Esophagus squamous epithelium (tissue), 5 donors: ENCODE results near the gene ZDHHC14. TPM values are rescaled to one million over a fixed set of nuclear protein-coding genes. Genes with fewer than 3 reads are reported as not detected.

ENCODE experiments used
- DNase-seq: peaks from one replicate; lab custom pipeline; 2025; lab: John Stamatoyannopoulos, UW
- H3K27ac ChIP-seq, 4 donors: fragments of 200-600 bp; sonication (generic); one replicate each; pipeline ENCODE4 v1.5.1; 2016 to 2019; ENCODE audit warnings: mild to moderate bottlenecking in 1 of 4
- H3K27me3 ChIP-seq, 4 donors: fragments of 200-600 bp; sonication (generic); 1 replicate in 3 of 4; 2 replicates in 1 of 4; pipeline versions ENCODE4 v1.5.1 to v1.6.0; 2017 to 2021; ENCODE audit warnings: antibody characterized with exemption in 1 of 4
- H3K36me3 ChIP-seq, 3 donors: fragments of 200-600 bp; sonication (generic); one replicate each; pipeline ENCODE4 v1.5.1; 2016 to 2019
- H3K4me1 ChIP-seq, 3 donors: fragments of 200-600 bp; sonication (generic); one replicate each; pipeline ENCODE4 v1.5.1; 2017 to 2019
- H3K4me3 ChIP-seq, 4 donors: fragments of 200-600 bp; sonication (generic); 1 replicate in 3 of 4; 2 replicates in 1 of 4; pipeline ENCODE4 v1.5.1; 2016 to 2019; ENCODE audit warnings: mild to moderate bottlenecking in 2 of 4, moderate library complexity in 1 of 4
- H3K9me3 ChIP-seq, 3 donors: fragments of 200-600 bp; sonication (generic); one replicate each; pipeline ENCODE4 v1.5.1; 2016 to 2019
- POLR2A ChIP-seq, 4 donors: fragments of 450-650 bp; IDR thresholded peaks; one replicate each; pipeline ENCODE4 v1.6.1; 2017; ENCODE audit warnings: antibody characterized with exemption in 4 of 4, mild to moderate bottlenecking in 4 of 4, moderate library complexity in 3 of 4
- WGBS, 2 donors: methylation state at CpG; one replicate each; pipeline ENCODE4 v1.1.5; 2018; 5-methylcytosine and 5-hydroxymethylcytosine counted together
- intact Hi-C: fragments of 100-400 bp; cut with DNase I; formaldehyde crosslinking; loops from one replicate; pipeline ENCODE4 v1.15.0; 2022
- total RNA-seq, 4 donors: library from RNA; depleted of rRNA; stranded (reverse); fragments of >200 nt; gene quantifications; one replicate each; pipeline ENCODE4 v1.1.0, GENCODE V29; 2016
- TF ChIP-seq, protein P1 (sequence below), 6 experiments: fragments of 450-650 bp in 4 of 6; fragments of 200-600 bp in 2 of 6; sonication (generic) in 2 of 6; IDR thresholded peaks; one replicate each; pipeline ENCODE4 v1.5.1; 2016 to 2019; ENCODE audit warnings: antibody characterized with exemption in 6 of 6, mild to moderate bottlenecking in 4 of 6, moderate library complexity in 4 of 6
- donor health status: DM: yes; HTN: yes; CAD: no.

The ZDHHC14 gene
- total RNA-seq, 4 donors from 2014 or later = 6.1 to 15.6 (median 6.9) TPM

DNA sequence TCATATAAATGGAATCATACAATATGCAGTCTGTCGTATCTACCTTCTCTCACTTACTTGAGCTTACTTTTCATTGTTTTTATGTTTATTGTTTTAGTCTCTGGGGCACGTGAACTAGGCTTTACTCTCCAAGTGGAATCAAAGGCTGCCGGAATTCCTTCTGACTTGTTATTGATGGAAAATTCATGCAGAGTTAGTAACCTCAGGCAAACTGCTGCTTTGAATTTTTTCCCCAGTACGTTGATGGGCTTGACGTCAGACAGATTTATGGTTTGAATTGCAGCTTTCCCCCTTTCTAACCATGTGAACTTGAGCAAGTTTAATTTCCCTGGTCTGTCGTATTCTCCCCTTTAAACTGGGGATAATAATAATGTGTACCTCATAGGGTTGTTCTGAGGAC is 68.6 kb downstream of the ZDHHC14 start:
- DNase-seq = no peak
- H3K9me3 ChIP-seq = no peaks in the 10 kb centered on the region
- WGBS, 2 donors = 66% methylated on average over 6 of the region's 6 CpGs

DNA sequence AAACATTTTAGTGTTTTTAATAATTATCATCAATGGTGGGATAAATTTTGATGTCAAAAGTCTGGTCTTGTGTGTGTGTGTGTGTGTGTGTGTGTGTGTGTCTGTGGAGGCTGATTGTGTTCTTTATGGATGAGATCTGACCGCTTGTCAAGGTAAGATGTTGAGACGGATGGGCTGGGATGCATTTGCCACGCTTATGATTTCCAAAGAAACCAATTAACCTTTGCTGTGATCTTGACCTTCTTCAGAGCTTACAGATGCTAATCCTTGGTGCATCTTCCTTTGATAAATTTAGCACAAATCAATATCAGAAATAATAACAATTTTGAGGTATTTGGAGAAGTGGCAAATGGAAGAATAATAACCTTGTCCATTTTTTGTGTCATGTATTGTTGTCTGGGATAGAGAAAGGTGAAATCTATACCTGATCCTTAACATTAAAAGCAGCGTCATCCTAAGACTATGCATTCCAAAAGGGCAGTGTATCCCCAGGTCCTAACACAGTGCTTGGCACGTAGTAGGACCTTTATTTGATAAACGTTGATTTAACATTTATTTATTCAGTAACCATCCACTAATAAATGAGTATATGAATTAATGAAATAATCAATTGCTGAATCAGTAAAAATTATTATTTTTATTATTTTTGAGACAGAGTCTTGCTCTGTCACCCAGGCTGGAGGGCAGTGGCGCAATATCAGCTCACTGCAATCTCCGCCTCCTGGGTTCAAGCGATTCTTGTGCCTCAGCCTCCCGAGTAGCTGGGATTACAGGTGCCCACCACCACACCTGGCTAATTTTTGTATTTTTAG is 70.1 kb downstream of the ZDHHC14 start:
- Histone ChIP-seq H3K4me3 (no peak overlapping the region), H3K9me3 (no peaks in the 10 kb centered on the region), H3K27me3 (no peaks in the 10 kb centered on the region), H3K27ac (no peak overlapping the region), H3K4me1 (no peaks in the 10 kb centered on the region), H3K36me3 (no peaks in the 10 kb centered on the region)
- 84 to 86% methylated on average over 10 of the region's 10 CpGs for WGBS, 2 donors
- no peak for TF ChIP-seq POLR2A (IDR thresholded peaks at IDR 0.05)
- TF ChIP-seq, protein P1, sequence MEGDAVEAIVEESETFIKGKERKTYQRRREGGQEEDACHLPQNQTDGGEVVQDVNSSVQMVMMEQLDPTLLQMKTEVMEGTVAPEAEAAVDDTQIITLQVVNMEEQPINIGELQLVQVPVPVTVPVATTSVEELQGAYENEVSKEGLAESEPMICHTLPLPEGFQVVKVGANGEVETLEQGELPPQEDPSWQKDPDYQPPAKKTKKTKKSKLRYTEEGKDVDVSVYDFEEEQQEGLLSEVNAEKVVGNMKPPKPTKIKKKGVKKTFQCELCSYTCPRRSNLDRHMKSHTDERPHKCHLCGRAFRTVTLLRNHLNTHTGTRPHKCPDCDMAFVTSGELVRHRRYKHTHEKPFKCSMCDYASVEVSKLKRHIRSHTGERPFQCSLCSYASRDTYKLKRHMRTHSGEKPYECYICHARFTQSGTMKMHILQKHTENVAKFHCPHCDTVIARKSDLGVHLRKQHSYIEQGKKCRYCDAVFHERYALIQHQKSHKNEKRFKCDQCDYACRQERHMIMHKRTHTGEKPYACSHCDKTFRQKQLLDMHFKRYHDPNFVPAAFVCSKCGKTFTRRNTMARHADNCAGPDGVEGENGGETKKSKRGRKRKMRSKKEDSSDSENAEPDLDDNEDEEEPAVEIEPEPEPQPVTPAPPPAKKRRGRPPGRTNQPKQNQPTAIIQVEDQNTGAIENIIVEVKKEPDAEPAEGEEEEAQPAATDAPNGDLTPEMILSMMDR (IDR thresholded peaks at IDR 0.05) = no peak
- no peak for DNase-seq
- intact Hi-C loops = no loop called here

More for the DNA sequence above, 68.6 kb downstream of the ZDHHC14 start:
- Histone ChIP-seq H3K27ac (no peak overlapping the region), H3K36me3 (no peaks in the 10 kb centered on the region), H3K27me3 (no peaks in the 10 kb centered on the region), H3K4me3 (no peak overlapping the region), H3K4me1 (no peaks in the 10 kb centered on the region)
- intact Hi-C loops = no loop called here
- no peak for TF ChIP-seq POLR2A (IDR thresholded peaks at IDR 0.05)
- TF ChIP-seq, protein P1 (IDR thresholded peaks at IDR 0.05) = no peak

DNA sequence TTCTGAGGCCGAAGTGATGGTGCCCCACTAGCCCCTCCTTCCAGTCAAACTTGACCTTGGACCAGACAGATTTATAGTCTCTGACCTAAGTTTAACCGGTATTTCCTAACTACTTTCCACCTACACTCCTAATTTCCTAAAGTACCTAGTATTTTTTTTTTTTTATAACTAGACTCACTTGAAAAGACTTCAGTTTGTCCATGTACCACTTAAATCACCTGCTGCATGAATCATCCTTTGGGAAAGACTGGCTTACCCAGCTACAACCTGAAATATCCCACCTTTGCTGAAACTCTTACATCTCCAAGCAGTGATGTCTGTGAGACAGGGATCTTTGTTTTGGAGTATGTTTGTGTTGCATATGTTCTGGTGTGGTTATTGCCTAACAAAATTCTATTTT is 71.1 kb downstream of the ZDHHC14 start:
- TF ChIP-seq, protein P1 (IDR thresholded peaks at IDR 0.05) = no peak
- TF ChIP-seq POLR2A (IDR thresholded peaks at IDR 0.05) = no peak
- Histone ChIP-seq H3K27me3 (no peaks in the 10 kb centered on the region), H3K27ac (no peak overlapping the region), H3K9me3 (no peaks in the 10 kb centered on the region), H3K36me3 (no peaks in the 10 kb centered on the region), H3K4me1 (no peaks in the 10 kb centered on the region), H3K4me3 (no peak overlapping the region)
- 77 to 84% methylated on average over 2 of the region's 2 CpGs for WGBS, 2 donors
- no peak for DNase-seq
- intact Hi-C loops = no loop called here

DNA sequence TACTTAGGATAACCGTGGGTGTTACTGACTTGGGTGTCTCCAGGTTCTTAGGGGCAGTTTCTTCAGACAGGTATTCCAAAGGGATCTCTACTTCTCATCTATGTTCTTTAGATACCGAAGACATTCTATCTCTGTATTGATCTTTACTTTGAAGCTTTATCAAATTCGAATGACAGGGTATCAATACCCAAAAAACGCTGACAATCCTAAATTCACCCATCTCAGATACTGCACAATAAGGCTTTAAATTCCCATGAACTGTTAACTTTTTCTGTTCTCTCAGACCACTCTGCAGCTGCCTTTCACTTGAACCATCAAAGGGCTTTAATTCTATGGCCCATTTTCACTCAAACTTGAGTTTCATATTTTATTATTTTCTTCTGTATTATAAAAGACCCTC is 72.1 kb downstream of the ZDHHC14 start:
- 67 to 75% methylated on average over 4 of the region's 4 CpGs for WGBS, 2 donors
- intact Hi-C loops = no loop called here
- H3K4me1 ChIP-seq = no peaks in the 10 kb centered on the region
- no peaks in the 10 kb centered on the region for H3K36me3 ChIP-seq
- no peak for DNase-seq
- no peaks in the 10 kb centered on the region for H3K27me3 ChIP-seq
- H3K27ac ChIP-seq = no peak overlapping the region
- TF ChIP-seq POLR2A (IDR thresholded peaks at IDR 0.05) = no peak
- TF ChIP-seq, protein P1 (IDR thresholded peaks at IDR 0.05) = no peak
- no peak overlapping the region for H3K4me3 ChIP-seq
- H3K9me3 ChIP-seq = no peaks in the 10 kb centered on the region

DNA sequence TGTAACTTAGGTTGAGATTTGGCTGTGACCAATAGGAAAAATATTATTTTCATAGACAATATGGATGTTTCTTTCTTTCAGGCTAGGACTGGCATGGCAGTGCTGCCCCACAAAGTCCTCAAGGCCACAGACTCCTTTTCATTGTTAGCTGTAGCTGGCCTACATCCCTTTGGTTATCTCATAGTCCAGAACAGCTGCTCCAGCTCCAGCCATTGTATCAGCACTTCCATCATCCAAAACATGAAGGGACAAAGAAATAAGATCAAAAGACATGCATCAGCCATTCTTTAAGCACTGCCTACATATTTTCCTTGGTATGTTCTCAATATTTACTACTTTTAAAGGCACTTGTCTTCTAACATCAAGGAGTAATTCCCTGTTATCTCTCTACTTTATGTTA is 73.0 kb downstream of the ZDHHC14 start:
- Histone ChIP-seq H3K9me3 (no peaks in the 10 kb centered on the region), H3K4me3 (no peak overlapping the region), H3K27me3 (no peaks in the 10 kb centered on the region), H3K36me3 (no peaks in the 10 kb centered on the region), H3K27ac (no peak overlapping the region), H3K4me1 (no peaks in the 10 kb centered on the region)
- no peak for TF ChIP-seq POLR2A (IDR thresholded peaks at IDR 0.05)
- TF ChIP-seq, protein P1 (IDR thresholded peaks at IDR 0.05) = no peak
- intact Hi-C loops = no loop called here
- DNase-seq = no peak
